GM23248 (cell line): ENCODE results near the gene KCNMA1. TPM values are rescaled to one million over a fixed set of nuclear protein-coding genes. Genes with fewer than 3 reads are reported as not detected.

Experiments
- DNase-seq: peaks from one replicate; pipeline ENCODE4 v3.0.0-alpha.2; 2015
- H2AFZ ChIP-seq: fragments of 200-600 bp; sonication (generic); 2 replicates; pipeline ENCODE4 v1.6.1; 2016; ENCODE audit warnings: antibody characterized with exemption
- H3F3A ChIP-seq: fragments of 200-600 bp; sonication (generic); 2 replicates; pipeline ENCODE4 v1.6.1; 2016; ENCODE audit warnings: mild to moderate bottlenecking, antibody characterized with exemption, mixed run types; ENCODE audit not compliant: insufficient read depth
- H3K27ac ChIP-seq: fragments of 200-600 bp; sonication (generic); 2 replicates; pipeline ENCODE4 v1.5.1; 2016; ENCODE audit warnings: mild to moderate bottlenecking
- H3K27me3 ChIP-seq: fragments of 200-600 bp; sonication (generic); replicated peaks from 2 replicates; pipeline ENCODE4 v1.6.1; 2016; ENCODE audit warnings: mild to moderate bottlenecking; ENCODE audit not compliant: insufficient read depth
- H3K36me3 ChIP-seq: fragments of 200-600 bp; sonication (generic); 2 replicates; pipeline ENCODE4 v1.6.1; 2016; ENCODE audit warnings: low read depth, mild to moderate bottlenecking
- H3K4me1 ChIP-seq: fragments of 200-600 bp; sonication (generic); 2 replicates; pipeline ENCODE4 v1.6.1; 2016; ENCODE audit warnings: mild to moderate bottlenecking; ENCODE audit not compliant: insufficient read depth
- H3K4me2 ChIP-seq: fragments of 200-600 bp; sonication (generic); one replicate; pipeline ENCODE4 v1.6.1; 2016; ENCODE audit warnings: mild to moderate bottlenecking; ENCODE audit not compliant: unreplicated experiment
- H3K4me3 ChIP-seq: fragments of 200-600 bp; sonication (generic); 2 replicates; pipeline ENCODE4 v1.5.1; 2016; ENCODE audit warnings: mild to moderate bottlenecking
- H3K79me2 ChIP-seq: fragments of 200-600 bp; sonication (generic); 2 replicates; pipeline ENCODE4 v1.6.1; 2016; ENCODE audit warnings: mild to moderate bottlenecking; ENCODE audit not compliant: insufficient read depth
- H3K9ac ChIP-seq: fragments of 200-600 bp; sonication (generic); 2 replicates; pipeline ENCODE4 v1.6.1; 2016; ENCODE audit warnings: mild to moderate bottlenecking
- H3K9me2 ChIP-seq: fragments of 200-600 bp; sonication (generic); 2 replicates; pipeline ENCODE4 v1.6.1; 2016; ENCODE audit warnings: mixed run types, mild to moderate bottlenecking, moderate library complexity; ENCODE audit not compliant: insufficient read depth
- H3K9me3 ChIP-seq: fragments of 200-600 bp; sonication (generic); one replicate; pipeline ENCODE4 v1.6.1; 2017; ENCODE audit warnings: low read depth
- H4K20me1 ChIP-seq: fragments of 200-600 bp; sonication (generic); 2 replicates; pipeline ENCODE4 v1.6.0; 2016; ENCODE audit not compliant: insufficient read depth
- EZH2 ChIP-seq: fragments of 200-600 bp; sonication (generic); IDR thresholded peaks from 2 replicates; pipeline ENCODE4 v1.6.1; 2018; ENCODE audit warnings: antibody characterized with exemption, mild to moderate bottlenecking; ENCODE audit not compliant: insufficient read depth, poor library complexity, severe bottlenecking
- EZH2phosphoT487 ChIP-seq: fragments of 200-600 bp; sonication (generic); IDR thresholded peaks from 2 replicates; pipeline ENCODE4 v1.6.1; 2018; ENCODE audit warnings: antibody characterized with exemption, moderate library complexity, mild to moderate bottlenecking, low read depth; ENCODE audit not compliant: insufficient read depth
- WGBS, 2 experiments: methylation state at CpG; one replicate each; pipeline ENCODE4 v1.1.6; 2015 to 2017; ENCODE audit warnings: low lambda C conversion rate in 2 of 2, low coverage in 1 of 2; ENCODE audit errors: missing lambda C conversion rate in 2 of 2; 5-methylcytosine and 5-hydroxymethylcytosine counted together
- in situ Hi-C: fragments of 300-500 bp; cut with MboI; formaldehyde crosslinking; loops from 2 replicates; pipeline ENCODE4 v1.15.0; 2020
- polyA plus RNA-seq: library from polyadenylated mRNA; unstranded; fragments of >200 nt; fragmentation: Nextera tagmentation; extraction: Ambion mirVana; gene quantifications from 2 replicates; pipeline ENCODE4 v1.2.1, GENCODE V29; 2016
- total RNA-seq: library from RNA; depleted of rRNA; stranded (reverse); fragments of >200 nt; shearing (Covaris generic); gene quantifications from 2 replicates; pipeline ENCODE4 v1.2.3, GENCODE V29; 2014

Gene KCNMA1
- total and polyA plus RNA-seq, 2 experiments from 2014 or later, result 14.2 to 25.1 TPM

- H3K4me3 ChIP-seq, result no peak overlapping the region
- H2AFZ ChIP-seq, result no peak overlapping the region
- H3F3A ChIP-seq, result peaks cover 39% of the 10 kb centered on the region
- WGBS, 2 experiments, result 9 to 33% methylated on average over 2 of the region's 2 CpGs
- TF ChIP-seq EZH2phosphoT487 (no peak), EZH2 (no peak)
- no peaks in the 10 kb centered on the region for H4K20me1 ChIP-seq
- H3K27ac ChIP-seq, result no peak overlapping the region
- in situ Hi-C loops, result no loop called here
- H3K79me2 ChIP-seq, result no peaks in the 10 kb centered on the region
- no peaks in the 10 kb centered on the region for H3K9me3 ChIP-seq
- no peaks in the 10 kb centered on the region for H3K27me3 ChIP-seq
- H3K9ac ChIP-seq, result no peak overlapping the region
- no peak for DNase-seq
- H3K9me2 ChIP-seq, result no peaks in the 10 kb centered on the region
- no peak overlapping the region for H3K4me2 ChIP-seq
- H3K4me1 ChIP-seq, result peaks cover 35% of the 10 kb centered on the region
- no peaks in the 10 kb centered on the region for H3K36me3 ChIP-seq
These were observed 392.9 kb downstream of the KCNMA1 start for GRCh38 chr10:77244746-77245145.

GRCh38 chr10:77244286-77244685, 393.3 kb downstream of the KCNMA1 start:
- Histone ChIP-seq H2AFZ (no peak overlapping the region), H3K4me1 (peaks cover 35% of the 10 kb centered on the region), H3K9me3 (no peaks in the 10 kb centered on the region), H3K27ac (no peak overlapping the region), H3K36me3 (no peaks in the 10 kb centered on the region), H3K4me3 (no peak overlapping the region), H3K79me2 (no peaks in the 10 kb centered on the region), H4K20me1 (no peaks in the 10 kb centered on the region), H3K9ac (no peak overlapping the region), H3K4me2 (no peak overlapping the region), H3F3A (peaks cover 39% of the 10 kb centered on the region), H3K27me3 (no peaks in the 10 kb centered on the region), H3K9me2 (no peaks in the 10 kb centered on the region)
- TF ChIP-seq EZH2phosphoT487, result no peak
- no peak for TF ChIP-seq EZH2
- in situ Hi-C loops, result no loop called here
- WGBS, 2 experiments, result 94 to 100% methylated on average over 2 of the region's 2 CpGs
- DNase-seq, result no peak

- Histone ChIP-seq H3F3A (peaks cover 34% of the 10 kb centered on the region), H4K20me1 (no peaks in the 10 kb centered on the region), H3K4me2 (no peak overlapping the region), H3K4me1 (peaks cover 37% of the 10 kb centered on the region), H3K79me2 (no peaks in the 10 kb centered on the region), H3K9me2 (no peaks in the 10 kb centered on the region), H2AFZ (no peak overlapping the region), H3K27ac (no peak overlapping the region), H3K27me3 (no peaks in the 10 kb centered on the region), H3K36me3 (no peaks in the 10 kb centered on the region), H3K9ac (no peak overlapping the region), H3K9me3 (no peaks in the 10 kb centered on the region), H3K4me3 (no peak overlapping the region)
- no peak for DNase-seq
- whole genome bisulfite sequencing, 2 experiments, result 93 to 98% methylated on average over 3 of the region's 3 CpGs
- in situ Hi-C loops, result no loop called here
- TF ChIP-seq EZH2 (no peak), EZH2phosphoT487 (no peak)
These were observed 396.3 kb downstream of the KCNMA1 start for GRCh38 chr10:77241350-77241725.

GRCh38 chr10:77240706-77241349, 396.8 kb downstream of the KCNMA1 start:
- H3K9me2 ChIP-seq, result no peaks in the 10 kb centered on the region
- in situ Hi-C loops, result no loop called here
- no peak overlapping the region for H3K9ac ChIP-seq
- H3K4me3 ChIP-seq, result no peak overlapping the region
- no peak overlapping the region for H3K27ac ChIP-seq
- 89% methylated on average over 4 of the region's 4 CpGs for WGBS, 2 experiments
- H3K4me1 ChIP-seq, result peaks cover 32% of the 10 kb centered on the region
- H3K4me2 ChIP-seq, result no peak overlapping the region
- H3K9me3 ChIP-seq, result no peaks in the 10 kb centered on the region
- no peaks in the 10 kb centered on the region for H3K79me2 ChIP-seq
- peaks cover 31% of the 10 kb centered on the region for H3F3A ChIP-seq
- TF ChIP-seq EZH2, result no peak
- TF ChIP-seq EZH2phosphoT487, result no peak
- H4K20me1 ChIP-seq, result no peaks in the 10 kb centered on the region
- DNase-seq, result no peak
- H3K36me3 ChIP-seq, result no peaks in the 10 kb centered on the region
- no peaks in the 10 kb centered on the region for H3K27me3 ChIP-seq
- H2AFZ ChIP-seq, result no peak overlapping the region
